ENCODE results near the gene CCDC97.

DNA sequence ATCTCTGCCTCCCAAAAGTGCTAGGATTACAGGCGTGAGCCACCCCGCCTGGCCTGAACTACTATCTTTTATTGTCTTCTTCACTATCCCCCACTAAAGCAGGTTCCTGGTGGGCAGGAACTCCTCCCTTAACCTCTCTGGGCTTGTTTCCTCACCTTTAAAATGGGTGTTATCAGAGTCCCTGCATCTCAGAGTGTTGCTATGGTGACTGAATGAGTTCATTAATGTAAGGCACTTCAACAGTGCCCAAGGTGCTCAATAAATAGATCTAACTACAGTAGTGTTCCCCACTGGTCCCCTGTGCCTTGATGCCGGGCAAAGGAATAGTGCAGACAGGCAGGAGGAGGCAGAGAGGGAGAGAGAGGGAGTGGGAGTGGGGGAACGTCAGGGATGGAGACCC is 20.5 kb downstream of the CCDC97 start:
- TF ChIP-seq TOX (CRISPR knock-in tag; IDR thresholded peaks at IDR 0.05; ENCODE audit: borderline replicate concordance) (no peak), ARNTL (CRISPR knock-in tag; IDR thresholded peaks at IDR 0.05; ENCODE audit: borderline replicate concordance, low read depth) (no peak), RARB (CRISPR knock-in tag; IDR thresholded peaks at IDR 0.05) (no peak), ZFP3 (CRISPR knock-in tag; IDR thresholded peaks at IDR 0.05) (no peak), BACH2 (CRISPR knock-in tag; IDR thresholded peaks at IDR 0.05; ENCODE audit: borderline replicate concordance) (no peak)
- TF ChIP-seq, protein P1, sequence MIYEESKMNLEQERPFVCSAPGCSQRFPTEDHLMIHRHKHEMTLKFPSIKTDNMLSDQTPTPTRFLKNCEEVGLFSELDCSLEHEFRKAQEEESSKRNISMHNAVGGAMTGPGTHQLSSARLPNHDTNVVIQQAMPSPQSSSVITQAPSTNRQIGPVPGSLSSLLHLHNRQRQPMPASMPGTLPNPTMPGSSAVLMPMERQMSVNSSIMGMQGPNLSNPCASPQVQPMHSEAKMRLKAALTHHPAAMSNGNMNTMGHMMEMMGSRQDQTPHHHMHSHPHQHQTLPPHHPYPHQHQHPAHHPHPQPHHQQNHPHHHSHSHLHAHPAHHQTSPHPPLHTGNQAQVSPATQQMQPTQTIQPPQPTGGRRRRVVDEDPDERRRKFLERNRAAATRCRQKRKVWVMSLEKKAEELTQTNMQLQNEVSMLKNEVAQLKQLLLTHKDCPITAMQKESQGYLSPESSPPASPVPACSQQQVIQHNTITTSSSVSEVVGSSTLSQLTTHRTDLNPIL (CRISPR knock-in tag; IDR thresholded peaks at IDR 0.05; ENCODE audit: low read depth) = no peak

All from SK-N-SH treated with all-trans-retinoic acid at 6 μM for 48 hours (cell line).